ENCODE measurements around the gene FOSB. TPM values are rescaled to one million over a fixed set of nuclear protein-coding genes. Genes with fewer than 3 reads are reported as not detected.

FOSB gene
- total and polyA plus RNA-seq, 9 of the 15 experiments (the other 6 are each of a cell fraction or from before 2014, with no cell fraction given) = 0.11 to 2.7 (median 0.73) TPM

DNA sequence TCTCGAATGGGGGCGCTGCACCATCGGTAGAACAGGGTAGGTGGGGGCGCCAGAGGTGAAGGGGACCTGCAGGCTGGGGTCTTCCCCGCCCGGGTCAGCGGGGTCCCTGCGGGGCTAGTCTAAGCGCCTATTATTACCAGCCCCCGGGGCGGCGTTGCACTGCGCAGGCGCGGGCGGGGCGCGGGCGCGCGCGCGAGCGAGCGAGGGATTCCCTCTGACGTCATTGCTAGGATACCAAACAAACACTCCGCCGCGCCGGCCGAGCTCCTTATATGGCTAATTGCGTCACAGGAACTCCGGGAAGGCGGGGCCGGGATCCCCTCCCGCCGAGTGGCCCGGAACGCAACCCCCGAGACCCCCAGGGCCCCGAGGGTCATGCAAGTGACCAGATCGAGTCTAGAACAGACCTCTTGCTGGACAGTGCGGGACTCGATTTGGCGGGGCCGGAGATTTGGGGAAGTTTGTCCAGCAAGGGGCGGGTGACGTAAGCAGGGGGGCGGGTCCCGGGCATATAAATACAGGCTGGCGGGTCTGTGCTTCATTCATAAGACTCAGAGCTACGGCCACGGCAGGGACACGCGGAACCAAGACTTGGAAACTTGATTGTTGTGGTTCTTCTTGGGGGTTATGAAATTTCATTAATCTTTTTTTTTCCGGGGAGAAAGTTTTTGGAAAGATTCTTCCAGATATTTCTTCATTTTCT, at the start of gene FOSB (continued):
- TF ChIP-seq, protein P1, sequence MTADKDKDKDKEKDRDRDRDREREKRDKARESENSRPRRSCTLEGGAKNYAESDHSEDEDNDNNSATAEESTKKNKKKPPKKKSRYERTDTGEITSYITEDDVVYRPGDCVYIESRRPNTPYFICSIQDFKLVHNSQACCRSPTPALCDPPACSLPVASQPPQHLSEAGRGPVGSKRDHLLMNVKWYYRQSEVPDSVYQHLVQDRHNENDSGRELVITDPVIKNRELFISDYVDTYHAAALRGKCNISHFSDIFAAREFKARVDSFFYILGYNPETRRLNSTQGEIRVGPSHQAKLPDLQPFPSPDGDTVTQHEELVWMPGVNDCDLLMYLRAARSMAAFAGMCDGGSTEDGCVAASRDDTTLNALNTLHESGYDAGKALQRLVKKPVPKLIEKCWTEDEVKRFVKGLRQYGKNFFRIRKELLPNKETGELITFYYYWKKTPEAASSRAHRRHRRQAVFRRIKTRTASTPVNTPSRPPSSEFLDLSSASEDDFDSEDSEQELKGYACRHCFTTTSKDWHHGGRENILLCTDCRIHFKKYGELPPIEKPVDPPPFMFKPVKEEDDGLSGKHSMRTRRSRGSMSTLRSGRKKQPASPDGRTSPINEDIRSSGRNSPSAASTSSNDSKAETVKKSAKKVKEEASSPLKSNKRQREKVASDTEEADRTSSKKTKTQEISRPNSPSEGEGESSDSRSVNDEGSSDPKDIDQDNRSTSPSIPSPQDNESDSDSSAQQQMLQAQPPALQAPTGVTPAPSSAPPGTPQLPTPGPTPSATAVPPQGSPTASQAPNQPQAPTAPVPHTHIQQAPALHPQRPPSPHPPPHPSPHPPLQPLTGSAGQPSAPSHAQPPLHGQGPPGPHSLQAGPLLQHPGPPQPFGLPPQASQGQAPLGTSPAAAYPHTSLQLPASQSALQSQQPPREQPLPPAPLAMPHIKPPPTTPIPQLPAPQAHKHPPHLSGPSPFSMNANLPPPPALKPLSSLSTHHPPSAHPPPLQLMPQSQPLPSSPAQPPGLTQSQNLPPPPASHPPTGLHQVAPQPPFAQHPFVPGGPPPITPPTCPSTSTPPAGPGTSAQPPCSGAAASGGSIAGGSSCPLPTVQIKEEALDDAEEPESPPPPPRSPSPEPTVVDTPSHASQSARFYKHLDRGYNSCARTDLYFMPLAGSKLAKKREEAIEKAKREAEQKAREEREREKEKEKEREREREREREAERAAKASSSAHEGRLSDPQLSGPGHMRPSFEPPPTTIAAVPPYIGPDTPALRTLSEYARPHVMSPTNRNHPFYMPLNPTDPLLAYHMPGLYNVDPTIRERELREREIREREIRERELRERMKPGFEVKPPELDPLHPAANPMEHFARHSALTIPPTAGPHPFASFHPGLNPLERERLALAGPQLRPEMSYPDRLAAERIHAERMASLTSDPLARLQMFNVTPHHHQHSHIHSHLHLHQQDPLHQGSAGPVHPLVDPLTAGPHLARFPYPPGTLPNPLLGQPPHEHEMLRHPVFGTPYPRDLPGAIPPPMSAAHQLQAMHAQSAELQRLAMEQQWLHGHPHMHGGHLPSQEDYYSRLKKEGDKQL (CRISPR knock-in tag; IDR thresholded peaks at IDR 0.05; ENCODE audit: borderline replicate concordance) = no peak
- TF ChIP-seq PURB (CRISPR knock-in tag; IDR thresholded peaks at IDR 0.05; ENCODE audit: low read depth) (no peak), KHSRP (IDR thresholded peaks at IDR 0.05) (peak; percentile 75), SIX5 (IDR thresholded peaks at IDR 0.05; ENCODE audit: borderline replicate concordance in 1 of 2, insufficient read depth in 1 of 2, low read depth in 1 of 2, low read length in 2 of 2) (no peak), KLF6 (CRISPR knock-in tag; IDR thresholded peaks at IDR 0.05; ENCODE audit: borderline replicate concordance) (no peak), PHTF2 (CRISPR knock-in tag; IDR thresholded peaks at IDR 0.05) (no peak), RBM39 (optimal IDR thresholded peaks at IDR 0.05; ENCODE audit: low read depth, low read length) (no peak), BDP1 (IDR thresholded peaks at IDR 0.05; ENCODE audit: insufficient read depth, insufficient read length) (no peak), PTTG1 (tag; IDR thresholded peaks at IDR 0.05; ENCODE audit: low read depth) (no peak), ZNF384 (IDR thresholded peaks at IDR 0.05; ENCODE audit: low read depth, low read length) (no peak), TCFL5 (CRISPR knock-in tag; conservative IDR thresholded peaks at IDR 0.05) (no peak; the same call in 1 of the 2 replicates), JUND (IDR thresholded peaks at IDR 0.05; ENCODE audit: borderline replicate concordance, low read depth, low read length) (peak; percentile 93), JUND (tag; IDR thresholded peaks at IDR 0.05; ENCODE audit: borderline replicate concordance, low read depth, low read length) (peak; percentile 91; the same call in 2 of the 3 replicates), ZNF239 (CRISPR knock-in tag; IDR thresholded peaks at IDR 0.05) (no peak), RBBP5 (IDR thresholded peaks at IDR 0.05; ENCODE audit: borderline replicate concordance, insufficient read depth, low read length, poor library complexity, severe bottlenecking) (no peak), SNRNP70 (optimal IDR thresholded peaks at IDR 0.05; ENCODE audit: low read depth, low read length) (no peak), PTRF (tag; IDR thresholded peaks at IDR 0.05) (no peak), ZNF57 (CRISPR knock-in tag; IDR thresholded peaks at IDR 0.05) (no peak)
- TF ChIP-seq, protein P2, sequence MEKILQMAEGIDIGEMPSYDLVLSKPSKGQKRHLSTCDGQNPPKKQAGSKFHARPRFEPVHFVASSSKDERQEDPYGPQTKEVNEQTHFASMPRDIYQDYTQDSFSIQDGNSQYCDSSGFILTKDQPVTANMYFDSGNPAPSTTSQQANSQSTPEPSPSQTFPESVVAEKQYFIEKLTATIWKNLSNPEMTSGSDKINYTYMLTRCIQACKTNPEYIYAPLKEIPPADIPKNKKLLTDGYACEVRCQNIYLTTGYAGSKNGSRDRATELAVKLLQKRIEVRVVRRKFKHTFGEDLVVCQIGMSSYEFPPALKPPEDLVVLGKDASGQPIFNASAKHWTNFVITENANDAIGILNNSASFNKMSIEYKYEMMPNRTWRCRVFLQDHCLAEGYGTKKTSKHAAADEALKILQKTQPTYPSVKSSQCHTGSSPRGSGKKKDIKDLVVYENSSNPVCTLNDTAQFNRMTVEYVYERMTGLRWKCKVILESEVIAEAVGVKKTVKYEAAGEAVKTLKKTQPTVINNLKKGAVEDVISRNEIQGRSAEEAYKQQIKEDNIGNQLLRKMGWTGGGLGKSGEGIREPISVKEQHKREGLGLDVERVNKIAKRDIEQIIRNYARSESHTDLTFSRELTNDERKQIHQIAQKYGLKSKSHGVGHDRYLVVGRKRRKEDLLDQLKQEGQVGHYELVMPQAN (IDR thresholded peaks at IDR 0.05; ENCODE audit: borderline replicate concordance) = peak; percentile 95; the same call in 1 of the 2 replicates
- TF ChIP-seq, protein P3, sequence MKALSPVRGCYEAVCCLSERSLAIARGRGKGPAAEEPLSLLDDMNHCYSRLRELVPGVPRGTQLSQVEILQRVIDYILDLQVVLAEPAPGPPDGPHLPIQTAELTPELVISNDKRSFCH (CRISPR knock-in tag; IDR thresholded peaks at IDR 0.05) = no peak
- TF ChIP-seq, protein P3 (tag; IDR thresholded peaks at IDR 0.05) = no peak
